H1 (cell line): ENCODE measurements around the gene ATP6V0E2.

ENCODE experiments used
- BACH1 ChIP-seq: IDR thresholded peaks from 2 replicates; pipeline ENCODE4 v1.6.1; 2012; ENCODE audit warnings: low read length, improper control_type of control experiment
- BCL11A ChIP-seq, 2 experiments: IDR thresholded peaks; one replicate each; pipeline ENCODE4 v1.6.1; 2011; ENCODE audit warnings: low read depth in 2 of 2, low read length in 2 of 2, mild to moderate bottlenecking in 2 of 2
- CEBPB ChIP-seq: IDR thresholded peaks from 2 replicates; pipeline ENCODE4 v1.6.1; 2012; ENCODE audit warnings: low read depth, low read length
- HDAC2 ChIP-seq, 2 experiments: fragments of 300-600 bp in 1 of 2; sonication (generic) in 1 of 2; IDR thresholded peaks; 2 replicates each; pipeline ENCODE4 v1.6.1; 2011 to 2012; ENCODE audit warnings: low read depth in 2 of 2, low read length in 2 of 2, mild to moderate bottlenecking in 2 of 2, moderate library complexity in 2 of 2, borderline replicate concordance in 1 of 2, inconsistent platforms in 1 of 2
- KDM1A ChIP-seq: fragments of 200-600, 300-600 bp; sonication (generic); IDR thresholded peaks from 2 replicates; pipeline ENCODE4 v1.7.1; 2016; ENCODE audit warnings: mild to moderate bottlenecking, low read length, borderline replicate concordance
- KDM5A ChIP-seq: fragments of 200-600 bp; IDR thresholded peaks from 2 replicates; pipeline ENCODE4 v1.7.1; 2012; ENCODE audit warnings: mild to moderate bottlenecking, low read length, inconsistent platforms, mixed read lengths
- POLR2A ChIP-seq, 2 experiments: IDR thresholded peaks; 1 replicate in 1 of 2; 2 replicates in 1 of 2; pipeline ENCODE4 v1.6.1; 2011; ENCODE audit warnings: low read depth in 2 of 2, low read length in 2 of 2, mild to moderate bottlenecking in 2 of 2; ENCODE audit errors: control extremely low read depth in 1 of 2
- POLR2AphosphoS5 ChIP-seq: IDR thresholded peaks from 2 replicates; pipeline ENCODE4 v1.6.1; 2011; ENCODE audit warnings: low read depth, low read length
- RAD21 ChIP-seq, 2 experiments: IDR thresholded peaks in 1 of 2; conservative IDR thresholded peaks in 1 of 2; 2 replicates each; pipeline ENCODE4 v1.6.1; 2011; ENCODE audit warnings: low read depth in 2 of 2, low read length in 2 of 2, improper control_type of control experiment in 1 of 2, inconsistent platforms in 1 of 2, mild to moderate bottlenecking in 1 of 2, moderate library complexity in 1 of 2
- RFX5 ChIP-seq: IDR thresholded peaks from 2 replicates; pipeline ENCODE4 v1.6.1; 2011; ENCODE audit warnings: low read depth, low read length, improper control_type of control experiment, borderline replicate concordance
- ZNF274 ChIP-seq: IDR thresholded peaks from 2 replicates; pipeline ENCODE4 v1.7.0; 2012; ENCODE audit warnings: low read length, borderline replicate concordance; ENCODE audit errors: extremely low read depth
- TF ChIP-seq, protein P1 (sequence below), 3 experiments: IDR thresholded peaks; 1 replicate in 2 of 3; 2 replicates in 1 of 3; pipeline versions ENCODE4 v1.5.1 to v1.6.1; 2011; ENCODE audit warnings: low read length in 3 of 3, mild to moderate bottlenecking in 3 of 3, inconsistent platforms in 2 of 3, low read depth in 1 of 3, moderate library complexity in 1 of 3; ENCODE audit not compliant: insufficient read depth in 1 of 3; ENCODE audit errors: control extremely low read depth in 1 of 3
- TF ChIP-seq, protein P2 (sequence below): IDR thresholded peaks from 2 replicates; pipeline ENCODE4 v1.6.1; 2011; ENCODE audit warnings: low read length, improper control_type of control experiment

DNA sequence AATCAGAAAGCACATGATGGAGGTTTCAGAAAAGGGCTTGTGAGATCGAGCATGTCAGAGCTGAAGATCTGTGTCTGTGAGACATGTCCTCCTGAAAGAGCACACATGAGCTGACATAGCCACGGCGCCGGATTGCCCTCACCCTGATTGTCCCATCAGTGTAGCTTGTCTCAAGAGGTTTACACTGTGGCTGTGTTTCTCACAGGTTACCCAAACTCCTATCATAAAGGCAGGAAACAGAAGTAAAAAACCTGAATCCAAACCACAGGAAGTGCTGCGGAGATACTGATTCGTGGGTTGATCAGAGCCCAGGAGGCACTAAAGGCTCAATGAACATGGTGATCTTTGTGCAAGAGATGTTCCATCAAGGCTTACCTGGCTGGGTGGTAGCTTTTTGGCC lies 3.9 kb upstream of the ATP6V0E2 start:
- TF ChIP-seq, protein P1, sequence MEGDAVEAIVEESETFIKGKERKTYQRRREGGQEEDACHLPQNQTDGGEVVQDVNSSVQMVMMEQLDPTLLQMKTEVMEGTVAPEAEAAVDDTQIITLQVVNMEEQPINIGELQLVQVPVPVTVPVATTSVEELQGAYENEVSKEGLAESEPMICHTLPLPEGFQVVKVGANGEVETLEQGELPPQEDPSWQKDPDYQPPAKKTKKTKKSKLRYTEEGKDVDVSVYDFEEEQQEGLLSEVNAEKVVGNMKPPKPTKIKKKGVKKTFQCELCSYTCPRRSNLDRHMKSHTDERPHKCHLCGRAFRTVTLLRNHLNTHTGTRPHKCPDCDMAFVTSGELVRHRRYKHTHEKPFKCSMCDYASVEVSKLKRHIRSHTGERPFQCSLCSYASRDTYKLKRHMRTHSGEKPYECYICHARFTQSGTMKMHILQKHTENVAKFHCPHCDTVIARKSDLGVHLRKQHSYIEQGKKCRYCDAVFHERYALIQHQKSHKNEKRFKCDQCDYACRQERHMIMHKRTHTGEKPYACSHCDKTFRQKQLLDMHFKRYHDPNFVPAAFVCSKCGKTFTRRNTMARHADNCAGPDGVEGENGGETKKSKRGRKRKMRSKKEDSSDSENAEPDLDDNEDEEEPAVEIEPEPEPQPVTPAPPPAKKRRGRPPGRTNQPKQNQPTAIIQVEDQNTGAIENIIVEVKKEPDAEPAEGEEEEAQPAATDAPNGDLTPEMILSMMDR (IDR thresholded peaks at IDR 0.05; ENCODE audit: control extremely low read depth in 1 of 3, insufficient read depth in 1 of 3, low read depth in 1 of 3, low read length in 3 of 3), result no peak
- no peak for TF ChIP-seq RAD21 (IDR thresholded peaks at IDR 0.05 in 1 of 2, conservative IDR thresholded peaks at IDR 0.05 in 1 of 2; ENCODE audit: low read depth in 2 of 2, low read length in 2 of 2)
- no peak for TF ChIP-seq KDM5A
- TF ChIP-seq POLR2AphosphoS5, result no peak
- no peak for TF ChIP-seq POLR2A (IDR thresholded peaks at IDR 0.05; ENCODE audit: control extremely low read depth in 1 of 2, low read depth in 2 of 2, low read length in 2 of 2)
- no peak for TF ChIP-seq BACH1
- no peak for TF ChIP-seq KDM1A
- TF ChIP-seq BCL11A (IDR thresholded peaks at IDR 0.05; ENCODE audit: low read depth in 2 of 2, low read length in 2 of 2), result no peak
- TF ChIP-seq, protein P2, sequence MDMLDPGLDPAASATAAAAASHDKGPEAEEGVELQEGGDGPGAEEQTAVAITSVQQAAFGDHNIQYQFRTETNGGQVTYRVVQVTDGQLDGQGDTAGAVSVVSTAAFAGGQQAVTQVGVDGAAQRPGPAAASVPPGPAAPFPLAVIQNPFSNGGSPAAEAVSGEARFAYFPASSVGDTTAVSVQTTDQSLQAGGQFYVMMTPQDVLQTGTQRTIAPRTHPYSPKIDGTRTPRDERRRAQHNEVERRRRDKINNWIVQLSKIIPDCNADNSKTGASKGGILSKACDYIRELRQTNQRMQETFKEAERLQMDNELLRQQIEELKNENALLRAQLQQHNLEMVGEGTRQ, result no peak
- TF ChIP-seq RFX5, result no peak
- TF ChIP-seq ZNF274, result no peak
- no peak for TF ChIP-seq CEBPB
- no peak for TF ChIP-seq HDAC2 (IDR thresholded peaks at IDR 0.05; ENCODE audit: borderline replicate concordance in 1 of 2, low read depth in 2 of 2, low read length in 2 of 2)
